Measurements from ENCODE around the gene STARD8.

The STARD8 gene

DNA sequence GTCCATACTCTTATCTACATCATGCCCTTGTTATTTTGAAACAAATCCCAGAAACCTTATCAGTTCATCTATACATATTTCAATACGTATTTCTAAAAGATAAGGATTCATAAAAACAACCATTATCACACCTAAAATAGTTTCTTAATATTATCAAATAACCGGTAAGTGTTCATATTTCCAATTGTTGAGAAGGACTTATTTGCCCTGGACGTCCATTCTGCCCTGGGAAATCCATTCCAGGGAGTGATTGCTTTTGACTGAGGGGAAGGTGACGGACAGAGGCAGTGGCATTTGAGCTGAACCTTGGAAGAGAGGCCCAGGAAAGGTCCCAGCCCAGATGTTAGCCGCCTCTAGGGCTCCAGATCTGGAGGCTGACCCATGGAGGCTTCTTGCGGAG lies 49.6 kb downstream of the STARD8 start:
- FAIRE-seq: no peak
- TF ChIP-seq, protein P1, sequence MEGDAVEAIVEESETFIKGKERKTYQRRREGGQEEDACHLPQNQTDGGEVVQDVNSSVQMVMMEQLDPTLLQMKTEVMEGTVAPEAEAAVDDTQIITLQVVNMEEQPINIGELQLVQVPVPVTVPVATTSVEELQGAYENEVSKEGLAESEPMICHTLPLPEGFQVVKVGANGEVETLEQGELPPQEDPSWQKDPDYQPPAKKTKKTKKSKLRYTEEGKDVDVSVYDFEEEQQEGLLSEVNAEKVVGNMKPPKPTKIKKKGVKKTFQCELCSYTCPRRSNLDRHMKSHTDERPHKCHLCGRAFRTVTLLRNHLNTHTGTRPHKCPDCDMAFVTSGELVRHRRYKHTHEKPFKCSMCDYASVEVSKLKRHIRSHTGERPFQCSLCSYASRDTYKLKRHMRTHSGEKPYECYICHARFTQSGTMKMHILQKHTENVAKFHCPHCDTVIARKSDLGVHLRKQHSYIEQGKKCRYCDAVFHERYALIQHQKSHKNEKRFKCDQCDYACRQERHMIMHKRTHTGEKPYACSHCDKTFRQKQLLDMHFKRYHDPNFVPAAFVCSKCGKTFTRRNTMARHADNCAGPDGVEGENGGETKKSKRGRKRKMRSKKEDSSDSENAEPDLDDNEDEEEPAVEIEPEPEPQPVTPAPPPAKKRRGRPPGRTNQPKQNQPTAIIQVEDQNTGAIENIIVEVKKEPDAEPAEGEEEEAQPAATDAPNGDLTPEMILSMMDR (IDR thresholded peaks at IDR 0.05; ENCODE audit: insufficient read depth, missing control alignments): no peak
- DNase-seq (ENCODE audit: insufficient read length, low spot score): no peak

DNA sequence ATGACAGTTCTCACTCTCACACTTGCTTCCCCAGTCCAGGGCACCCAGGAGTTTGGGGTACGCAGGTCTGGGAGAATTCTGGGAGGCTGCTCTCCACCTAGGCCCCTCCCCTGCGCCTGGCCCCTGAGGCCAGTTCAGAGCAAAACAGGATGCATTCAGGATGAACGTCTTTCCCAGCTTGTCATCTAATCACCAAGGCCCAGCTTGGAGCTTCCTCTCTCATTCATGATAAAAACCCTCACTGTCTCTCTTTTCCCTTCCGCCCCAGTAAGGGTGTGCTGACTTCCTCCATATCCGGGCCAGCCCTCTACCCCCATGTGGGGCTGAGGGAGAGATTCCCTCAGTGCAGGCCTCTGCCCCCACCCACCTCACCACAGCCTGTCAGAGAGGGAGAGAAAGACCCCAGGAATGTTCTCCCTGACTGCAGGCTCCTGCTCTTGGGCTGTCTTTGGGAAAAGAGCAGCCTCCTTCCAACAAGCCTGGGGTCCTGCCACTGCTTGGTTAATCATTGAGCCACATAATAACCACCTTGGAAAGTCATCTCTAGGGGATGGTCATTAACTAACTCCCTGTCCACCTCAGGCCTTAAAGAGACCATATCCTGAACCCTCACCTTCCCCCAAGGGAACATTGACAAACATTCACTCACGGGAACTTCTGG lies 50.1 kb downstream of the STARD8 start:
- DNase-seq (ENCODE audit: insufficient read length, low spot score): no peak
- FAIRE-seq: no peak
- TF ChIP-seq, protein P1 (IDR thresholded peaks at IDR 0.05; ENCODE audit: insufficient read depth, missing control alignments): no peak

DNA sequence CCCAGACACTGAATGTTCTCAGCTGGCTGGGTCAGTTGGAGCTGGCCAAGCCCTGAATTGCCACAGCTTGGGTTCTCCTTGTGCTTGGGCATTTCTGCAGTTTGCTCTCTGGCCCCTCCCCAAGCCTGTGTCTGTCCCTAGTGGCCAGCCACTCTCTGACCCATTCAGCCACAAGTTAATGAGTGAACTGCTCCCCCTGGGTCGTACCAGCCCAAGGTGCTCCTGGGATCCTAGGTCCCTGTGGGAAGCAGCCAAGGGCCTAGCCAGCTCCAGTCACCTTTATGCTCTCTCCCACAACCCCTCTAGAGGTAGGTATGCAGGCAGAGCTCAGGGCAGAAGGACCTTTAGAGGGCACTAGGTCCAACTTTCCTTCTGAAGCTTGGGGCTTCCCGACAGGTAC lies 51.5 kb downstream of the STARD8 start:
- TF ChIP-seq, protein P1 (IDR thresholded peaks at IDR 0.05; ENCODE audit: insufficient read depth, missing control alignments): no peak
- DNase-seq (ENCODE audit: insufficient read length, low spot score) (no peak), FAIRE-seq (no peak)

DNA sequence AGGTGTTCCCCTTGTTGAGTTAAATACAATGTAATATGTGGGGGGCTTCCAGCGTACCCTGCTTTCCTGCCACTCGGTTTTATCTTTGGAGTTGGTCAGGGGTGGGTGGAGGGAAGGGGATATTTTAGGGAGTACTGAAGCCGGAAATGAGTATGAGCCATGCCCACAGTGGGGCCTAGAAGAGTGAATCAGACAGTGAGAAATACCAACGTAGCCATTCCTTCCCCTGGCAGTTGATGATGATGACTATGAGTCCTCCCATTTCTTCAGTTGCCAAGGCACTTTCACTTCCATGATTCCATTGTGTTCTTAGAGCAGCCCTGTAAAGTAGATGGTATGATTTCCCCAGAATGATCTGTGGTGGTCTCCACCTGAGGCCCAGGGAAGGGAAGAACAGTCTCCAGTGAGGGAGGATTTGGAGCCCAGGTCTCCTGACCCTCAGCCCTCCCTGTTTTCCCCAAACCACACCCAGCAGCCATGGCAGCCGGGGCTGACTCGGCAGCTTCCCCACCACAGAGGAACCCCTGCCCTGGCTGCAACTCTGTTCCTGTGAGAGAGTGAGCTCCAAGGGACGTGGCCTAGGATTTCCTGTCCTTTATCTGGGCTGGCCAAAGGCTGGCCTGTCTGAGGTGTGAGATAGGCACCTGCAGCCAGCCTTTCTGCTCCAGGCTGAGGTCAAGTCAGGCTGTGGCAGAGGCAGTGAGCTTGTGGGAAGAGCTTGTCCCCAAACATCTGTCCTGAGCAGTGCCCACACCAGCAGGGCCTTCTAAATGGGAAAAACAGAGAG lies 52.7 kb downstream of the STARD8 start:
- DNase-seq (ENCODE audit: insufficient read length, low spot score) (no peak), FAIRE-seq (no peak)
- TF ChIP-seq, protein P1 (IDR thresholded peaks at IDR 0.05; ENCODE audit: insufficient read depth, missing control alignments): no peak

DNA sequence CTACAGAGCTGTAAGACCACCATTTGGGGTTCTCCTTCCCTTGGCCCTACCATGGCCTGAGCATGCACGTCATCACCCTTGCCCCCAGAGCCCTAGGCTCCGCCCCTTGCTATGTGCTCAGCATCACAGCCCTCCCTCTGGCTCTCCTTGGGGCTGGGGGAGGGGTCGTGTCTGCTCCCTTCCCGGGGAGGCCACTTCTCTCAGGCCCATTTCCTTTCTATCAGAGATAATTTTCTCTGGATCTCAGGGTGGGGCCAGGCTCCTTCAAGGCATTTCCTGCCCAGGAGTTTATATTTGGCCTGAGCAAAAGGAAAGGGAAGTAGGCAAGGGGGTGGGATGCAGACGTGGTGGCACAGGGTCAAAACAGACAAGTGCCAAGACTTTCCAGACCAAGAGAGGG lies 55.9 kb downstream of the STARD8 start:
- no peak for FAIRE-seq
- DNase-seq (ENCODE audit: insufficient read length, low spot score): no peak
- TF ChIP-seq, protein P1 (IDR thresholded peaks at IDR 0.05; ENCODE audit: insufficient read depth, missing control alignments): no peak

DNA sequence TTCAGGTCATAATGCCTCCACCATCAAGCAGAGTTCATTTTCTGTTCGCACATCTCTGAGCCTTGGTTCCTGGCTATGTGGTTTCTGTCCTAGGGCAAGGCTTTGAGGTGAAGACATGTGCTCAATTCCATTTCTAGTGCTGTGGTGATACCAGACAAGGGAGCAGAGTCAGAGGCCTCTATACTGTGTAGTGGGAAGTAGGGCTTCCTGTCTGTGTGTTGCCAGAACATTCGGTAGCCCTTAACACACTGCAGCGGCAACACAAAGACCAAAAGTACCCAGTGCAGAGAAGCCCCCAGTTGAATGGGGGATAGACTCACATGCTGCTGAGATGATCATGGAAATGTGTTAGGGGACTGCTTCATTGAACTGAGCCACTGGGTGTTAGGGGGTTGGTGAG lies 56.4 kb downstream of the STARD8 start:
- no peak for FAIRE-seq
- TF ChIP-seq, protein P1 (IDR thresholded peaks at IDR 0.05; ENCODE audit: insufficient read depth, missing control alignments): no peak
- DNase-seq (ENCODE audit: insufficient read length, low spot score): no peak

DNA sequence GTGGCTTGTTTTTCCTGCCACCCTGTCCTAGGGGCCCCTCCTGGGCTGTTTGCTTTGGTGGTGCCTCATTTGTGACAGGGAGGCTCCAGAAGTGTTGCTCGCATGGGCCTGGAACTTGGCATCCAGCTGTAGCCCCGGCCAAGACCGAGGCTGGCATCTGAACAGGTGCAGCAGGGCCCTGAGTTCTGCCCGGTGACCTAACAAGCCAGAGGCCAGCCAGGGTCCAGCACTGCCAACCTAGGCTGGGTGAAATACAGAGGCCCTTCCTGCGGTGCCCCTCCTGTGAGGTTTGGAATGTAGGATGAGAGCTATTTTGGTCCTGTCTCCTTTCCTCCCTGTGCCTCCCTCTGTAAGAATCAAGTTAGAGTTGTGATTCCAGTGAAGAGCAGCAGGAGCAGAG lies 58.5 kb downstream of the STARD8 start:
- TF ChIP-seq, protein P1 (IDR thresholded peaks at IDR 0.05; ENCODE audit: insufficient read depth, missing control alignments): no peak
- no peak for FAIRE-seq
- no peak for DNase-seq (ENCODE audit: insufficient read length, low spot score)
